ENCODE results near the gene UBE3D. TPM values are rescaled to one million over a fixed set of nuclear protein-coding genes. Genes with fewer than 3 reads are reported as not detected.

The UBE3D gene
- total and polyA plus RNA-seq, 2 experiments from 2014 or later: 17.5 to 31.4 TPM

- no peaks in the 10 kb centered on the region for H3K27me3 ChIP-seq (ENCODE audit: insufficient read depth)
- Mint-ChIP-seq H3K4me1 (peaks cover 27% of the 10 kb centered on the region), H3K27ac (peak overlapping the region; percentile 56; the same call in 1 of the 2 replicates), H3K36me3 (ENCODE audit: low read depth) (peaks cover 15% of the 10 kb centered on the region), H3K4me3 (no peak overlapping the region), H3K9me3 (no peaks in the 10 kb centered on the region), H3K27me3 (ENCODE audit: insufficient read depth, low read depth, poor library complexity) (peaks cover 4% of the 10 kb centered on the region)
- H3K9me2 ChIP-seq (ENCODE audit: insufficient read depth): no peaks in the 10 kb centered on the region
- H3K79me2 ChIP-seq (replicated peaks; ENCODE audit: insufficient read depth): no peaks in the 10 kb centered on the region
- no peak for DNase-seq (ENCODE audit: low spot score)
- peaks cover 26% of the 10 kb centered on the region for H3K4me1 ChIP-seq (ENCODE audit: insufficient read depth)
- 0 out of 2 replicates have a peak overlapping the region, but pooled peaks have one; percentile 35 for H3K4me2 ChIP-seq
- H2AFZ ChIP-seq: no peak overlapping the region
- ATAC-seq: no peak
- no peaks in the 10 kb centered on the region for H3K36me3 ChIP-seq (ENCODE audit: insufficient read depth)
- TF ChIP-seq POLR2AphosphoS5 (IDR thresholded peaks at IDR 0.05; ENCODE audit: low read depth) (no peak), ZNF331 (CRISPR knock-in tag; IDR thresholded peaks at IDR 0.05; ENCODE audit: low read depth) (no peak), EZH2 (IDR thresholded peaks at IDR 0.05; ENCODE audit: low read depth, unreplicated experiment) (no peak), STAT1 (IDR thresholded peaks at IDR 0.05; ENCODE audit: unreplicated experiment) (no peak), CREB1 (CRISPR knock-in tag; IDR thresholded peaks at IDR 0.05; ENCODE audit: low read depth) (no peak), ZNF114 (CRISPR knock-in tag; IDR thresholded peaks at IDR 0.05) (no peak), JUNB (IDR thresholded peaks at IDR 0.05; ENCODE audit: unreplicated experiment) (no peak), ETS1 (IDR thresholded peaks at IDR 0.05) (no peak), REST (IDR thresholded peaks at IDR 0.05; ENCODE audit: unreplicated experiment) (no peak), NANOG (IDR thresholded peaks at IDR 0.05; ENCODE audit: borderline replicate concordance) (no peak), EZH2phosphoT487 (IDR thresholded peaks at IDR 0.05; ENCODE audit: unreplicated experiment) (no peak), CTCF (conservative IDR thresholded peaks at IDR 0.05; ENCODE audit: low read depth in 2 of 2) (no peak), ZNF462 (CRISPR knock-in tag; IDR thresholded peaks at IDR 0.05) (no peak)
- no peak overlapping the region for H3K4me3 ChIP-seq
- H3K27ac ChIP-seq (ENCODE audit: low read depth): no peak overlapping the region
- no peaks in the 10 kb centered on the region for H4K20me1 ChIP-seq (replicated peaks; ENCODE audit: insufficient read depth)
- no peaks in the 10 kb centered on the region; the same call in 1 of the 2 replicates for H3F3A ChIP-seq (replicated peaks; ENCODE audit: low read depth)
These were observed 108.3 kb downstream of the UBE3D start for GRCh38 chr6:82957171-82957867.
